ENCODE measurements around the gene MMP25.
"Not testable (repeated sequence)": the region's sequence is repeated elsewhere in the genome, so short reads cannot be mapped to it uniquely, and the experiment has no call there.

The MMP25 gene

DNA sequence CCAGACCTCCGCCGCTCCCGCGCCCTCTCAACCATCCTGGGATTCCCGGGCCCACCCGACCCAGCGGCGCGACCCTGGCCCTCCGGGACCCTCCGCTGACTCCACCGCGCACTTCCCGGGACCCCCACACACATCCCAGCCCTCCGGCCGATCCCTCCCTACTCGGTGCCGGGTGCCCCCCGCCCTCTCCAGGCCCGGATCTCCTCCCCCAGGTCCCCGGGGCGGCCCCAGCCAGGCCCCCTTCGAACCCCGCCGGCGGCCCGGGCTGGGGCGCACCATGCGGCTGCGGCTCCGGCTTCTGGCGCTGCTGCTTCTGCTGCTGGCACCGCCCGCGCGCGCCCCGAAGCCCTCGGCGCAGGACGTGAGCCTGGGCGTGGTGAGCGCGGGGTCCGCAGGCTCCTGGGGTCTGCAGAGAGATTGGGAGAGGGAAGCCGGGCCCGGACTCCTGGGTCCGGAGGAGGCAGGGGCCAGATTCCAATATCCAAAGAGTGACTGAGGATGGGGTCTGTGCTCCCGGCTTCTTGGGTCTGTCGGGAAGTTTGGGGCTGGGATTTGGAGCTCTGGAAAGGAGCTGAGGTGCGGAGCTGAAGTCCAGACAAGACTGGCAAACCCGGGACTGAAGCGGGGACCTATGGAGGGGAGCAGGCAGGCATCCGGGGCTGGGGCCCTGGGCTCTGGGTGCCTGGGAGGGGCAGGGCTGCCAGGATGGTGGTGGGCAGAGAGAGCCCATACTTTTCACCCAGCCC is 453 bp downstream of the MMP25 start:
- DNase-seq (ENCODE audit: low spot score) = peak; percentile 74
- TF ChIP-seq, protein P1, sequence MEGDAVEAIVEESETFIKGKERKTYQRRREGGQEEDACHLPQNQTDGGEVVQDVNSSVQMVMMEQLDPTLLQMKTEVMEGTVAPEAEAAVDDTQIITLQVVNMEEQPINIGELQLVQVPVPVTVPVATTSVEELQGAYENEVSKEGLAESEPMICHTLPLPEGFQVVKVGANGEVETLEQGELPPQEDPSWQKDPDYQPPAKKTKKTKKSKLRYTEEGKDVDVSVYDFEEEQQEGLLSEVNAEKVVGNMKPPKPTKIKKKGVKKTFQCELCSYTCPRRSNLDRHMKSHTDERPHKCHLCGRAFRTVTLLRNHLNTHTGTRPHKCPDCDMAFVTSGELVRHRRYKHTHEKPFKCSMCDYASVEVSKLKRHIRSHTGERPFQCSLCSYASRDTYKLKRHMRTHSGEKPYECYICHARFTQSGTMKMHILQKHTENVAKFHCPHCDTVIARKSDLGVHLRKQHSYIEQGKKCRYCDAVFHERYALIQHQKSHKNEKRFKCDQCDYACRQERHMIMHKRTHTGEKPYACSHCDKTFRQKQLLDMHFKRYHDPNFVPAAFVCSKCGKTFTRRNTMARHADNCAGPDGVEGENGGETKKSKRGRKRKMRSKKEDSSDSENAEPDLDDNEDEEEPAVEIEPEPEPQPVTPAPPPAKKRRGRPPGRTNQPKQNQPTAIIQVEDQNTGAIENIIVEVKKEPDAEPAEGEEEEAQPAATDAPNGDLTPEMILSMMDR (IDR thresholded peaks at IDR 0.05; ENCODE audit: extremely low read depth, missing control alignments) = no peak

DNA sequence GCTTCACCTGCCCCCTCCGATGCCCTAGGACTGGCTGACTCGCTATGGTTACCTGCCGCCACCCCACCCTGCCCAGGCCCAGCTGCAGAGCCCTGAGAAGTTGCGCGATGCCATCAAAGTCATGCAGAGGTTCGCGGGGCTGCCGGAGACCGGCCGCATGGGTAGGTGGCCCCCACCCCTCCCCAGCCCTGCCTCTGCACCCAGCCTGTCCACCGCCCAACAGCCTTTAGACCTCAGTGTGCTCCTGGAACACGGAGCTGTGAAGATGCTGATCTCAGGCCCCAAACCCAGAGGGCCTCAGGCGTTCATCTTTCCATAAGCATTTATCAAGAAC is 993 bp downstream of the MMP25 start:
- no peak for DNase-seq (ENCODE audit: low spot score)
- TF ChIP-seq, protein P1 (IDR thresholded peaks at IDR 0.05; ENCODE audit: extremely low read depth, missing control alignments) = no peak

DNA sequence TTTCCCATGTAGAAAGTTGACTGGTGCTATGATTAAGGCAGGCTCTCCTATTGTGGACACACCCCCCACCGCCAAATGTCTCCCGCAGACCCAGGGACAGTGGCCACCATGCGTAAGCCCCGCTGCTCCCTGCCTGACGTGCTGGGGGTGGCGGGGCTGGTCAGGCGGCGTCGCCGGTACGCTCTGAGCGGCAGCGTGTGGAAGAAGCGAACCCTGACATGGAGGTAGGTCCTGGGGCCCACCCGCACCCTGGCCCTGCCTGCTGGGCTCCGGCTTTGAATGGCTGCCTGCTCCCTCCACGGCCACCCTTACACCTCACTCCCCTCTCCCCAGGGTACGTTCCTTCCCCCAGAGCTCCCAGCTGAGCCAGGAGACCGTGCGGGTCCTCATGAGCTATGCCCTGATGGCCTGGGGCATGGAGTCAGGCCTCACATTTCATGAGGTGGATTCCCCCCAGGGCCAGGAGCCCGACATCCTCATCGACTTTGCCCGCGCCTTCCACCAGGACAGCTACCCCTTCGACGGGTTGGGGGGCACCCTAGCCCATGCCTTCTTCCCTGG is 3.6 kb downstream of the MMP25 start:
- no peak for DNase-seq (ENCODE audit: low spot score)
- TF ChIP-seq, protein P1 (IDR thresholded peaks at IDR 0.05; ENCODE audit: extremely low read depth, missing control alignments) = no peak

DNA sequence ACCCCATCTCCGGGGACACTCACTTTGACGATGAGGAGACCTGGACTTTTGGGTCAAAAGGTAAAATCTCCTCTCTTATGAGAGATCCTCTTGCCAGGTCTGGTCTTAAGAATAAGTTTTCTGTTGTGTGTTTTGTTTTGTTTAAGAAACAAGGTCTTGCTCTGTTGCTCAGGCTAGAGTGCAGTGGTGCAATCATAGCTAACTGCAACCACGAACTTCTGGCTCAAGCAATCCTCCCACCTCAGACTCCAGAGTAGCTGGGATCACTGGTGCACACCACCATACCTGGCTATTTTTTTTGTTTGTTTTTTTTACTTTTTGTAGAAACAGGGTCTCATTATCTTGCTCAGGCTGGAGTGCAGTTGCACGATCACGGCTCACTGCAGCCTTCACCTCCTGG is 4.1 kb downstream of the MMP25 start:
- DNase-seq (ENCODE audit: low spot score) = no peak
- TF ChIP-seq, protein P1 (IDR thresholded peaks at IDR 0.05; ENCODE audit: extremely low read depth, missing control alignments) = no peak

GRCh38 chr16:3051009-3051408 is 4.6 kb downstream of the MMP25 start:
- TF ChIP-seq, protein P1 (IDR thresholded peaks at IDR 0.05; ENCODE audit: extremely low read depth, missing control alignments) = no peak
- no peak for DNase-seq (ENCODE audit: low spot score)

DNA sequence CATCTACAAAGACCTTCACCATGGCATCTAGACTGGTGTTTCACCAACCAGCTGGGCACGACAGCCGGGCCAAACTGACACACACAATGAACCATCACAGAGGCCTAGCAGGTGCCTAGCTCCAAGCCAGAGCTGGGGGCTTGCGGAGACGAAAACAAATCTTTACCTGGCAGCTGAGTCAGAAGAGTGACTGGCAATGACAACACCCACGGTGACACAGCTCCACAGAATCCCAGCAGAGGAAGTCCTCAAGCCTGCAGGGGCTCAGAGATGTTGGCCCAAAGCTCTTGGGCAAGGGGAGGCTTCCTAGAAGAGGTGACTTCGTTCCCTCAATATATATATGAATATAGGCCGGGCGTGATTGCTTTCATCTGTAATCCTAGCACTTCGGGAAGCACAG is 5.1 kb downstream of the MMP25 start:
- DNase-seq (ENCODE audit: low spot score) = no peak

GRCh38 chr16:3052571-3053329 is 6.4 kb downstream of the MMP25 start:
- not testable (repeated sequence) for DNase-seq (ENCODE audit: low spot score)

More for the DNA sequence above, 5.1 kb downstream of the MMP25 start:
- TF ChIP-seq, protein P1 (IDR thresholded peaks at IDR 0.05; ENCODE audit: extremely low read depth, missing control alignments) = no peak

DNA sequence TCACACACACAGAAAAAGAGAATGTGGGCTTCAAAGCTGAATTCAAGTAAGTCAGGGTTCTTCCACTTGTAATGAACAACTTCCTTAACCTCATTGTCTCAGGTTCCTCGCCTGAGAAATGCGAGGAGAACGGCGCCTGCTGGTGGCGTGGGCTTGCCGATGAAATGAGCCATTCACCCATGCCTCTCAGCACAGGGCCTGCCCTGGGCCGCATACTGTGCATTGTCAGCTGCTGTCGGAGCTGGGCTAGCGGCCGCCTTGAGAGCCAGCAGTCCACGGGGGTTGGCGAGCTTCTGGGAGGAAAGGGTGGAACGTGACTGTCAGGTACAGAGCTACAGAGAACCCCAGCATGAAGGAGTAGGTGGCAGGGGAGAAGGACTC is 7.0 kb downstream of the MMP25 start:
- not testable (repeated sequence) for DNase-seq (ENCODE audit: low spot score)

Data from GM20000 (cell line).